BE2C (cell line): Measurements from ENCODE around the gene ANO2.

Source experiments
- DNase-seq: peaks from one replicate; pipeline ENCODE4 v3.0.0-alpha.2; 2020
- H3K27me3 ChIP-seq: fragments of 250-450 bp; sonication (Bioruptor Pico); 2 replicates; pipeline ENCODE4 v1.5.1; 2020; ENCODE audit warnings: mild to moderate bottlenecking
- H3K36me3 ChIP-seq: fragments of 250-450 bp; sonication (Bioruptor Pico); 2 replicates; pipeline ENCODE4 v1.5.1; 2020; ENCODE audit warnings: mild to moderate bottlenecking
- H3K4me1 ChIP-seq: fragments of 250-450 bp; sonication (Bioruptor Pico); 2 replicates; pipeline ENCODE4 v1.5.1; 2020
- H3K4me3 ChIP-seq: 2 replicates; pipeline ENCODE4 v1.5.1; 2011; ENCODE audit warnings: low read depth, low read length
- H3K9me3 ChIP-seq: fragments of 250-450 bp; sonication (Bioruptor Pico); 2 replicates; pipeline ENCODE4 v1.5.1; 2020
- CTCF ChIP-seq: IDR thresholded peaks from 2 replicates; pipeline ENCODE4 v1.5.1; 2012; ENCODE audit warnings: mild to moderate bottlenecking, low read depth, low read length

ANO2 gene

DNA sequence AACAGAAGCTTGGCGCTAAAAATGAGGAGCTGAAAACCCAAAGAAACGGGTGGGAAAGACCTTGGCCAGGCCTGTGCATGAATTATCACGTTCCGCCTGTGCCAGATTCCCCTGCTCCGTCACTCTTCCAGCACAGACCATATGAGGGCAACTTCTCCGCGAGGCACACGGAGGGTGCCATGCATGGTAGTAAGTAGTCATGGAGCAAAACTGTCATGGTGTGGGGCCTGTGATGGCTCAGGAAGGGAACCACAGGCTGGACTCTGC, 148.2 kb downstream of the ANO2 start:
- Histone ChIP-seq H3K4me1 (no peaks in the 10 kb centered on the region), H3K36me3 (no peaks in the 10 kb centered on the region), H3K9me3 (no peaks in the 10 kb centered on the region), H3K4me3 (no peak overlapping the region), H3K27me3 (no peaks in the 10 kb centered on the region)
- no peak for TF ChIP-seq CTCF
- DNase-seq: no peak

DNA sequence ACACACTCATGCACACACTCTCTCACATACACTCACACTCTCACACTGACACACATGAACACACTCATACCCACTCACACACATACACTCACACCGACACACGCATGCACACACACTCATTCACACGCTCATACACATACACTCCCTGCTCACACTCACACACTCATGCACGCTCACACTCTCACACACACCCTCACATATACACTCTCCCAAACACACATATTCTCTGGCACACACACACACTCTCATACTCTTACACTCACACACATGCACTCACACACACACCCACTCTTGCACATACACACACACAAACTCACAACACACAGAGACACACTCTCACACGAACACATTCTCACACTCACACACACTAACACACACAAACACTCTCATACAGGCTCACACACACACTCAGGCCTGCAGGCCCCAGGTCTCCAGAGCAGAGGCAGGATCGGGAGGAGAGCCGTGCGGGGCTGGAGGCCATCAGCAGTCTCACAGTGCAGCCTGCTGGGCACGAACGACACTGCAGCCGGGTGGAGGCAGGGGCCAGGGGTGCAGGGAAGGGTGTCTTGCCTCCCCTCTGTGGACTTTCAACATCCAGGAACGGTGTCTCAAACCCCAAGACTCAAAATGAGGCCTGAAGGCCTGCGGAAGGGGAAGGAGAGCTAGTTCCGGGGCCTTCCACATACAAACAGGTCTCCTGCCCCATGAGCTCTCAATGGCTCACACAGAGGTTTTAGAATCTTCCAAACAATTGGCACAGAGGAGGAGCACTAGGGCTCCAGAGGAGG, 148.7 kb downstream of the ANO2 start:
- H3K4me1 ChIP-seq: no peaks in the 10 kb centered on the region
- peak; percentile 59 for TF ChIP-seq CTCF
- no peak overlapping the region for H3K4me3 ChIP-seq
- H3K27me3 ChIP-seq: no peaks in the 10 kb centered on the region
- no peaks in the 10 kb centered on the region for H3K36me3 ChIP-seq
- no peaks in the 10 kb centered on the region for H3K9me3 ChIP-seq
- DNase-seq: peak; percentile 50

DNA sequence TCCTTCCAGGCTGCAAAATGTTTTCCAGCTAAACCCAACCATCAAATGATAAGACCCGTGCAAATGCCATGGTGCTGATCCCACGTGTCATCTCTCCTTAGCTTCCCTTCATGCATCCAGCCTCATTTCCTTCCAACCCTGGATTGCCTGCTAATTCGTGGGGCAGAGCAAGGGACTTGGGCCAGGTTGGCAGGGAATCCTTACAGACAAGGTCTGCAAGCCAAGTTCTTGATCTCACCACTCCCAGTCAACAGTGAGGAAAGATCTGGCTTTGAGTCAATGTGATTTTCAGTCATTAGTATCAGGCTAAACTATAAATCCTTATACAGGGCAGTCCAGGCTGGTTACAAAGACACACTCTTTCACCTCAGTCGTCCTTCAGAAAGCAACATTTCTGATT, 150.9 kb downstream of the ANO2 start:
- no peak overlapping the region for H3K4me3 ChIP-seq
- peaks cover 2% of the 10 kb centered on the region; the same call in 1 of the 2 replicates for H3K27me3 ChIP-seq
- TF ChIP-seq CTCF: no peak
- no peaks in the 10 kb centered on the region for H3K36me3 ChIP-seq
- no peaks in the 10 kb centered on the region for H3K9me3 ChIP-seq
- H3K4me1 ChIP-seq: peaks cover 4% of the 10 kb centered on the region
- DNase-seq: no peak

DNA sequence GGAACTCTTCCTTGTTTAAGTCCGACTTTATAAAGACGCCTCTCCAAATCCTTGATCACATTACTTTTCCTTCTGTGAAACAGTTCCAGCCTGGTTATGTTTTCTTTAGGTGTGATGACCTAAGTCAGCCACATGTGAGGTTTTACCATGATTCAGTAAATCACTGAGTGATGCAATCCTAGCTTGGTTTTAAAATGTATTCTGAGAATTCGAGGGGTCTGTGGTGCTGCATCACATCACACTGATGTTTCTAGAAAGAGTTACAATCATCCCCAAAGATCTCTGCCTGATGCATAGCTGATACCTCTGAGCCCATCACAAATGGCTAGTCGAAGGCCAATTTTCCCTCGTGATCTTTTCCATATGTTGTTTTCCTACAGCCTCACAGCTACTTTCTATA, 152.7 kb downstream of the ANO2 start:
- Histone ChIP-seq H3K4me1 (peaks cover 6% of the 10 kb centered on the region), H3K36me3 (no peaks in the 10 kb centered on the region), H3K9me3 (no peaks in the 10 kb centered on the region), H3K4me3 (no peak overlapping the region), H3K27me3 (peaks cover 3% of the 10 kb centered on the region; the same call in 1 of the 2 replicates)
- DNase-seq: no peak
- TF ChIP-seq CTCF: no peak

GRCh38 chr12:5789469-5789968, 155.5 kb downstream of the ANO2 start:
- Histone ChIP-seq H3K9me3 (no peaks in the 10 kb centered on the region; the same call in 1 of the 2 replicates), H3K27me3 (peaks cover 3% of the 10 kb centered on the region; the same call in 1 of the 2 replicates), H3K4me1 (peaks cover 6% of the 10 kb centered on the region), H3K4me3 (no peak overlapping the region), H3K36me3 (no peaks in the 10 kb centered on the region)
- peak; percentile 33 for DNase-seq
- no peak for TF ChIP-seq CTCF

GRCh38 chr12:5787828-5788227, 157.2 kb downstream of the ANO2 start:
- no peak overlapping the region for H3K4me3 ChIP-seq
- TF ChIP-seq CTCF: no peak
- peaks cover 6% of the 10 kb centered on the region for H3K4me1 ChIP-seq
- peaks cover 3% of the 10 kb centered on the region; the same call in 1 of the 2 replicates for H3K27me3 ChIP-seq
- no peaks in the 10 kb centered on the region for H3K36me3 ChIP-seq
- no peaks in the 10 kb centered on the region; the same call in 1 of the 2 replicates for H3K9me3 ChIP-seq
- no peak for DNase-seq
